Fibroblast of lung (primary cell): Measurements from ENCODE around the gene C7. TPM values are rescaled to one million over a fixed set of nuclear protein-coding genes. Genes with fewer than 3 reads are reported as not detected.

Experiments used
- polyA plus RNA-seq, 2 donors: library from polyadenylated mRNA; depleted of rRNA in 1 of 2; stranded (reverse) in 1 of 2; unstranded in 1 of 2; fragments of >200 nt; gene quantifications; 2 replicates each; pipeline ENCODE4 v1.2.1, GENCODE V29; 2011 to 2012; ENCODE audit warnings: missing spikeins in 1 of 2
- total RNA-seq: library from RNA; depleted of rRNA; stranded (reverse); fragments of >200 nt; gene quantifications from 2 replicates; pipeline ENCODE4 v1.2.1, GENCODE V29; 2014

The C7 gene
- total and polyA plus RNA-seq, 2 donors (not counting 1 experiment from before 2014, with no cell fraction given) = under 0.01 to 1.5 TPM

Other genes starting within 250 kb of the C7 start
- 3.3 and 5.4 TPM in 2 replicates for gene PTGER4, start 229.6 kb upstream of the C7 start, total RNA-seq
- 1.6 and 10.2 TPM in 2 replicates for gene PTGER4, start 229.6 kb upstream of the C7 start, polyA plus RNA-seq
- 16.3 and 16.4 TPM in 2 replicates for gene TTC33, start 153.5 kb upstream of the C7 start, total RNA-seq
- 8.0 and 8.7 TPM in 2 replicates for gene TTC33, start 153.5 kb upstream of the C7 start, polyA plus RNA-seq
- 107 and 114 TPM in 2 replicates for gene PRKAA1, start 111.1 kb upstream of the C7 start, total RNA-seq
- gene PRKAA1, start 111.1 kb upstream of the C7 start, polyA plus RNA-seq = 85.4 and 106 TPM in 2 replicates
- 2,414 and 3,168 TPM in 2 replicates for gene RPL37, start 74.3 kb upstream of the C7 start, total RNA-seq
- gene RPL37, start 74.3 kb upstream of the C7 start, polyA plus RNA-seq = 881 and 1,185 TPM in 2 replicates
- 12.7 and 14.4 TPM in 2 replicates for gene CARD6, start 68.1 kb upstream of the C7 start, total RNA-seq
- gene CARD6, start 68.1 kb upstream of the C7 start, polyA plus RNA-seq = 8.1 and 8.7 TPM in 2 replicates
- not detected in 2 replicates for gene MROH2B, start 161.8 kb downstream of the C7 start, total RNA-seq
- gene MROH2B, start 161.8 kb downstream of the C7 start, polyA plus RNA-seq = not detected in 2 replicates